Natural killer cell treated with Interleukin-12 subunit alpha and Interleukin-12 subunit beta and Interleukin-15 and Interleukin-18, amount 100 ng/mL, for 72 hours (primary cell): ENCODE results near the gene FLNC. TPM values are rescaled to one million over a fixed set of nuclear protein-coding genes. Genes with fewer than 3 reads are reported as not detected.

Experiments used
- ATAC-seq, 2 donors: fragments of 150-1000 bp; cut with Tn5 transposase in 1 of 2; sonication (Bioruptor Pico), chemical (Tn5 transposase) in 1 of 2; 2 replicates each; pipeline ENCODE4 v1.10.0; 2021
- DNase-seq: peaks from one replicate; pipeline ENCODE4 v3.0.0; 2022; ENCODE audit warnings: low spot score
- H3K27ac Mint-ChIP-seq, 2 donors: 1 replicate in 1 of 2; 2 replicates in 1 of 2; pipeline ENCODE4 v1.8.0; 2022; ENCODE audit warnings: mixed read lengths in 2 of 2, mild to moderate bottlenecking in 1 of 2, moderate library complexity in 1 of 2
- H3K27me3 Mint-ChIP-seq, 2 donors: 1 replicate in 1 of 2; 2 replicates in 1 of 2; pipeline ENCODE4 v1.8.0; 2022; ENCODE audit warnings: mixed read lengths in 2 of 2
- H3K36me3 Mint-ChIP-seq: one replicate; pipeline ENCODE4 v1.8.0; 2022; ENCODE audit warnings: mixed read lengths
- H3K4me1 Mint-ChIP-seq, 2 donors: 1 replicate in 1 of 2; 2 replicates in 1 of 2; pipeline ENCODE4 v1.8.0; 2022; ENCODE audit warnings: low read depth in 2 of 2, mixed read lengths in 2 of 2, mild to moderate bottlenecking in 1 of 2
- H3K4me3 Mint-ChIP-seq: one replicate; pipeline ENCODE4 v1.8.0; 2022; ENCODE audit warnings: mixed read lengths
- H3K9me3 Mint-ChIP-seq: 2 replicates; pipeline ENCODE4 v1.8.0; 2022; ENCODE audit warnings: mixed read lengths
- total RNA-seq, 2 donors: library from RNA; stranded (reverse); gene quantifications; one replicate each; pipeline ENCODE4 v1.2.3, GENCODE V29; 2022

FLNC gene
- total RNA-seq, 2 donors from 2014 or later, result not detected

DNA sequence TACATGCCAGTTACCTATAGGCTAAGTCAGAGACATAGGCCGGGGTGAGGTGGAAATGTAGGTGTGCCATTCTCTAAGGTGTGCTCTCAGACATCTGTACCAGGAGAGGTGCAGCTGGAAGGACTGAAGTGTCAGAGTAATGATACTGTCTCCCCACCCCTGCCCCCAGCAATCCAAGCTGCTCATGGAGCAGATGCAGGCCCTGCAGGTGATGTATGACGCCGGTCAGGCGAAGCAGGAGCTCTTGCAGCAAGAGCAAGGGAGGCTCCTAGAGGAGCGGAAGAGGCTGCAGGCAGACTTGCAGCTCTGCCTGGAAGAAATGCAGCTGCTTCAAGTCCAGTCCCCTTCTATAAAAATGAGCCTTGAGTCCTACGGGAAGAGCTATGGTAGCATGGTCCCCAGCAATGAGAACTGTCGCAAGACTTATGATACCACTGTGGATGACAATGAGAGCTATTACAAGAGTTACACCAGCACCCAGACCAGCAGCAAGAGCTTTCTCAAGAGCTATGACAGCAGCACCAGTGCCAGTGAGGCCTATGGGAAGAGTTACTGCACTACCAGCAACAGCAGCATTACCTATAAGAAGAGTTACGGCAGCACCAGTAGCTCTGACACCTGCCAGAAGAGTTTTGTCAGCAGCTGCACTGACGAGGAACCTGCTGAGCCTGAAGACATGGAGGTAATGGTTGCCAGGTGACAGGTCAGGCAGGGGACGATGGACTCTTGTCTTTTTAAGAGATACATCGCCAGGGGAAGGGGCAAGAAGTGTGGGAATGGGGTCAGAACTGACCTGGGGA, 18.4 kb upstream of the FLNC start:
- no peak overlapping the region for H3K27ac Mint-ChIP-seq
- DNase-seq (no peak), ATAC-seq (no peak)
- H3K27me3 Mint-ChIP-seq, result peaks cover 0 to 5% of the 10 kb centered on the region in 2 donors
- no peaks in the 10 kb centered on the region for H3K4me1 Mint-ChIP-seq
- H3K36me3 Mint-ChIP-seq, result no peaks in the 10 kb centered on the region
- no peak overlapping the region for H3K4me3 Mint-ChIP-seq
- H3K9me3 Mint-ChIP-seq, result no peaks in the 10 kb centered on the region

DNA sequence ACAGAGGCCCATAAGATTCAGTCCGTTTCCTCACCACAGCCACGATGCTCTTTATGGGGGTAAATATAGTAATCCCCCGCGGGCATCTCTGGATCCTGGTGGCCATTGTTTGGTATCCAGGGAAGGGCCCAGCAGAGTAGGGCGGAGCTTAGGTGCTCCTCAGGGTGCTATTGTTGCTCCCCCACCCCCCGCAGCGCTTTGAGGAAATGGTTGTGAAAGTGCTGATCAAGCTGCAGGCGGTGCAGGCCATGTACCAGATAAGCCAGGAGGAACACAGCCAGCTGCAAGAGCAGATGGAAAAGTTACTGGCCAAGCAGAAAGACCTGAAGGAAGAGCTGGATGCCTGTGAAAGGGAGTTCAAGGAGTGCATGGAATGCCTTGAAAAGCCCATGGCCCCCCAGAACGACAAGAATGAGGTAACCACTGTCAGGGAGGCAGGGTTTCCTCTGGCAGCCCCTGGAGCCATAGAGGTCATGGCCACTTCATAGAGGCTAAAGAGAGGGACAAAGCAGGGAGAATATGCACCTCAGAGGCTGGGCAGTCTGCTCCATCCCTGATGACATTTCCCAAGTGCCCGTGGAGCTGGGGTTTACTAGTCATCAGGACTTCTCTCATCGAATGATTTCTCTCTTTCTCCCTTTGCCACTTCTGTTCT, 17.6 kb upstream of the FLNC start:
- peaks cover 0 to 5% of the 10 kb centered on the region in 2 donors for H3K27me3 Mint-ChIP-seq
- no peaks in the 10 kb centered on the region for H3K36me3 Mint-ChIP-seq
- H3K27ac Mint-ChIP-seq, result no peak overlapping the region
- ATAC-seq (no peak), DNase-seq (no peak)
- no peak overlapping the region for H3K4me3 Mint-ChIP-seq
- no peaks in the 10 kb centered on the region for H3K9me3 Mint-ChIP-seq
- H3K4me1 Mint-ChIP-seq, result no peaks in the 10 kb centered on the region

DNA sequence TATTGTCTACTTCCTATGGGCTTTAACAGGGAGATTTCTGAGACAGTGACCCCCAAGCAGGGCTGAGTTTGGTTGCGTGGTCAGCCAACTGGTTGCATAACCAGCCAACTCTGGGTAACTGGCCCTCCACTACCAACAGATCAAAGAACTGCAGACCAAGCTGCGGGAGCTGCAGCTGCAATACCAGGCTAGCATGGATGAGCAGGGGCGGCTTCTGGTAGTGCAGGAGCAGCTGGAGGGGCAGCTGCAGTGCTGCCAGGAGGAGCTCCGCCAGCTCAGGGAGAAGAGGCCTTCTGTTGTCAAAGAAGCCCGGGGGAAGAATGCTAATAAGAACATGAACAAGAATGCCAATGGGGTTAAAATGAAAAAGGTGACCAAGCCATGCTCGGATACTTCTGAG, 15.7 kb upstream of the FLNC start:
- H3K4me3 Mint-ChIP-seq, result no peak overlapping the region

DNA sequence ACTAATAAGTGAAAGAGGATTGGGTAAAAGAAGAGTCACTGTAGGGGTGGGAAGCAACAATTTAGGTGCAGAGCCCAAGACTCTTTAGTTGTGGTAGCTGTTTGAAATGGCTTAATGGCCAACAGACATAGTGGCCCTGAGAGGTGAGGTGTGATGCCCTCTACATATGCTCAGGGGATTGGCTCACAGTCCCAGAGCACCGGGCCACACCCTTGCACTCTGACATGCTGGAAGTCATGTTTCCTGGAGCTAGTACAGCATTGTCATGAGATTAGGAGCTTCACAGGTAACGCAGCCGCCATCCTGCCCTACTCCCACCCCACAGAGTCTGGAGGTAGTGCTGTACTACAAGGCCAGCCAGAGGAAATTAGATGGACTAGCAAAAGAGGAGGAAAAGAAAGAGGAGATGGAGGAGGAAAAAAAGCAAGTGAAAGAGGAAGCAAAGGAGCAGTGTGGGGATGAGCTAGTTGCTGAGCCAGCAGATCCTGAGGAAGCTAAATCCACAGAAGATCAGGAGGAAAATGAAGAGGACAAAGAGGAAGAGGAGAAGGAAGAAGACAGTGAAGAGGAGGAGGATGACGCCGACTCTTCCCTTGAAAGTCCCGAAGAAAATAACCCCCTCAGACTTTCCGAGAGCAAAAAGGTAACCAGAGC, 14.8 kb upstream of the FLNC start:
- ATAC-seq, result no peak
- H3K9me3 Mint-ChIP-seq, result no peaks in the 10 kb centered on the region
- H3K27ac Mint-ChIP-seq, result no peak overlapping the region
- no peaks in the 10 kb centered on the region for H3K36me3 Mint-ChIP-seq
- no peak for DNase-seq
- H3K27me3 Mint-ChIP-seq, result peaks cover 3 to 13% of the 10 kb centered on the region in 2 donors
- no peak overlapping the region for H3K4me3 Mint-ChIP-seq
- H3K4me1 Mint-ChIP-seq, result no peaks in the 10 kb centered on the region

More for the DNA sequence above, 15.7 kb upstream of the FLNC start:
- ATAC-seq (no peak), DNase-seq (no peak)
- peaks cover 0 to 5% of the 10 kb centered on the region in 2 donors for H3K27me3 Mint-ChIP-seq
- no peaks in the 10 kb centered on the region for H3K9me3 Mint-ChIP-seq
- no peaks in the 10 kb centered on the region for H3K4me1 Mint-ChIP-seq
- no peaks in the 10 kb centered on the region for H3K36me3 Mint-ChIP-seq
- H3K27ac Mint-ChIP-seq, result no peak overlapping the region

DNA sequence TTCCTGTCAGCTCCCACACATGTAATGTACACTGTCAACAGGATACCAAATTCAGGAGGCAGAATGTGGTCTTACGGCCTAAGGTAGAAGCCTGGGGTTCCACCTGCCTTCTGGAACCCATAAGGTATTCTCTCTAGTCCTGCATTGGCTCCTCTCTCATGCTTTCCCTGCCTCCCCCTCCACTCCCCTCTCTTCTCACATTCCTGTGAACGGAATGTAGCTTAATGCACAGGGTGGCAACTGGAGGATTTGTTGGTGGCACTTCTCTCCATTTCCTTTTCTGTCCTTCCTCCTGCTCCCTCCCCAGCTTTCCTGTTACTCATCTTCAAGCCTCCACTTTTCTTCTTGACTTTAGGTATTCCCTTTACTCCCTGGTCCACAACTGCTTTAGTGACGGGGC, 11.5 kb upstream of the FLNC start:
- ATAC-seq, result no peak
- H3K36me3 Mint-ChIP-seq, result no peaks in the 10 kb centered on the region
- peaks cover 3 to 13% of the 10 kb centered on the region in 2 donors for H3K27me3 Mint-ChIP-seq
- no peak for DNase-seq
- no peak overlapping the region for H3K27ac Mint-ChIP-seq
- no peak overlapping the region for H3K4me3 Mint-ChIP-seq
- H3K4me1 Mint-ChIP-seq, result no peaks in the 10 kb centered on the region
- no peaks in the 10 kb centered on the region for H3K9me3 Mint-ChIP-seq

DNA sequence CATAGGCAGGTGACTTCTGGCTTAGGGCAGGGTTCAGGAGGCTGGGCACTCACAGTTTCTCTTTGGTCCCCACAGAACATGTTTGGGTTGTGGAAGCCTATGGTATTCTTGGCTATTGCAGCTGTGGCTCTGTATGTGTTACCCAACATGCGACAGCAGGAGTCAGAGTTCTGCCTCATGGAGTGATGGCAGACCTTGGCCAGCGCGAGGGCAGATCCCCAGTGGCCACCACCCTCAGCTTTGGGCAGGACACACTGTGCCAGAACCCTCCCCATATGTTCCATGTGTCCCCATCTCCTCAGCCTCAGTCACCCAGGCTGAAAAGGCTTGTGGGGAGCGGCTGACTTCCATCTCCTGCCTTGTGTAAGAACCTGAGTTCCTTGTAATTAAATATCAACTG, 8.5 kb upstream of the FLNC start:
- Mint-ChIP-seq H3K36me3 (no peaks in the 10 kb centered on the region), H3K27ac (no peak overlapping the region), H3K4me3 (no peak overlapping the region), H3K9me3 (no peaks in the 10 kb centered on the region), H3K27me3 (peaks cover 3 to 8% of the 10 kb centered on the region in 2 donors), H3K4me1 (no peaks in the 10 kb centered on the region)
- no peak for ATAC-seq
- no peak for DNase-seq

DNA sequence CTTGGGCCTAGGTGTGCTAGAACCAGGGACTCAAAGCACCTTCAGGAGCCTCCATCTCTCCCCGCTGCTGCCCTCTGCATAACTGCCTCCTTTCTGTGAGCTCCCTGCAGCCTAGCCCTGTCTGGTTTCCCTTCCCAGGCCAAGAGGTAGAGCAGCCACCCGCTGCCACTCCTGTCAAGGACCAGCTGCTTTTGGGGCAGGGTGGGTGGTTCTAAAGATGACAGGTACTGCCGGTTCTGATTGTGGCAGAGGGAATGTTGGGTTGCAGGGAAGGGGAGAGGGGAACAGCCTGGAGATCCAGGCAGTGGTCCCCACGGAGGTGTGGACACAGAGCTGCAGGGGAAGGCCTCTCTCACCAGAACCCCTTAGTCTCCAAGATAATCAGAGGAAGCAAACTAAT, 3.7 kb upstream of the FLNC start:
- peaks cover 0 to 8% of the 10 kb centered on the region in 2 donors for H3K4me1 Mint-ChIP-seq
- no peaks in the 10 kb centered on the region for H3K9me3 Mint-ChIP-seq
- no peak overlapping the region for H3K27ac Mint-ChIP-seq

DNA sequence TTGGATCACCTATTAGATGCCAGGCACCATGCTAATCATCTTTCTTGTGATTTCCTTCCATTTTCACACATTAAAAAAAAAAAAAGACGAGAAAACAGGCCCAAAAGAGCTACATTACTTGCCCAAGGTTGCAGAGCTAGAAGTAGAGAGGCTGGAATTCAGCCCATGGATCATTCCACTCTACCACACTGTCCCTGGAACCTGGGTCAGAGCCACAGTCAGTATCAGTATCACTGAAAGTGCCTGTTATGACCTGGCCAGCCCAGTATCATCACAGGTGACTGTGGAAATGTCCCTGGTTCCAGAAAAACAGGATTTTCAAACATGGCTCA, 3.3 kb upstream of the FLNC start:
- ATAC-seq (no peak), DNase-seq (no peak)
- Mint-ChIP-seq H3K4me1 (peaks cover 0 to 8% of the 10 kb centered on the region in 2 donors), H3K27me3 (peaks cover 8 to 9% of the 10 kb centered on the region in 2 donors), H3K27ac (no peak overlapping the region), H3K4me3 (no peak overlapping the region), H3K9me3 (no peaks in the 10 kb centered on the region), H3K36me3 (no peaks in the 10 kb centered on the region)

More for the DNA sequence above, 3.7 kb upstream of the FLNC start:
- peaks cover 8 to 9% of the 10 kb centered on the region in 2 donors for H3K27me3 Mint-ChIP-seq
- no peak overlapping the region for H3K4me3 Mint-ChIP-seq
- H3K36me3 Mint-ChIP-seq, result no peaks in the 10 kb centered on the region
- ATAC-seq (no peak), DNase-seq (no peak)

DNA sequence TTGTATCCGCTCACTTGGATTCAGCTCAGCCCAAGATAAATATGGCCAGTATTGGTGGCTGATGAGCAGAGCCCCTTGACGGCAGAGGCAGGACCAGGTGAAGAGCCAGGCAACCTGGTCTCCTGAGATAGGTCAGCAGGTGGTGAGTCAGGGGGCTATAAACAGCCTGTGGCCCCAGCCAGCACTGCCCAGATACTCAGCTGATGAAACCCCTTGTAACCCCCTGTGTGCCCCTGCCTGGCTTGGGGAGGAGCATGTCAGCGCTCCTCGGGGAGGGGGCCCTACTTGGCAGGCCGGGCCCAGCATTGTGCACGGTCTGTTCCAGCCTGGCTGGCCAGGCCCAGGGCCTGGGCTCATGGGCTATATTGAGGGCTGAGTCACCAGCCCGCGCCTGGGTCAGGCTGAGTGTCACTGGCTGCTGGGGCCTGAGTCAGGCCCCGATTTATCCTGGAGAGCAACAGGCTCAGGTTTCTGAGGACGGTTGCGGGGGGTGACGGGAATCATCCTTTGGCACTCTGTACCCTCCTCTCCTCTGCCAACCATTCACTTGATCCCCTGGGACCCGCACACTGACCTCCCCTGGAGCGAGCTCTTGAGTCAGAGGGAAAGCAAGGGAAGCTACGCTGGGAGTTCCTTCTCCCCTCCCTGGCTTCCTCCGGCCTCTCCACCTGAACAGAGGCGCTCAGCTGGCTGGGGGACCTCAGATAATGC, 2.8 kb upstream of the FLNC start:
- DNase-seq (no peak), ATAC-seq (no peak)
- H3K36me3 Mint-ChIP-seq, result no peaks in the 10 kb centered on the region
- no peaks in the 10 kb centered on the region for H3K9me3 Mint-ChIP-seq
- peaks cover 0 to 8% of the 10 kb centered on the region in 2 donors for H3K4me1 Mint-ChIP-seq
- peaks cover 8 to 9% of the 10 kb centered on the region in 2 donors for H3K27me3 Mint-ChIP-seq
- H3K4me3 Mint-ChIP-seq, result no peak overlapping the region
- H3K27ac Mint-ChIP-seq, result no peak overlapping the region

DNA sequence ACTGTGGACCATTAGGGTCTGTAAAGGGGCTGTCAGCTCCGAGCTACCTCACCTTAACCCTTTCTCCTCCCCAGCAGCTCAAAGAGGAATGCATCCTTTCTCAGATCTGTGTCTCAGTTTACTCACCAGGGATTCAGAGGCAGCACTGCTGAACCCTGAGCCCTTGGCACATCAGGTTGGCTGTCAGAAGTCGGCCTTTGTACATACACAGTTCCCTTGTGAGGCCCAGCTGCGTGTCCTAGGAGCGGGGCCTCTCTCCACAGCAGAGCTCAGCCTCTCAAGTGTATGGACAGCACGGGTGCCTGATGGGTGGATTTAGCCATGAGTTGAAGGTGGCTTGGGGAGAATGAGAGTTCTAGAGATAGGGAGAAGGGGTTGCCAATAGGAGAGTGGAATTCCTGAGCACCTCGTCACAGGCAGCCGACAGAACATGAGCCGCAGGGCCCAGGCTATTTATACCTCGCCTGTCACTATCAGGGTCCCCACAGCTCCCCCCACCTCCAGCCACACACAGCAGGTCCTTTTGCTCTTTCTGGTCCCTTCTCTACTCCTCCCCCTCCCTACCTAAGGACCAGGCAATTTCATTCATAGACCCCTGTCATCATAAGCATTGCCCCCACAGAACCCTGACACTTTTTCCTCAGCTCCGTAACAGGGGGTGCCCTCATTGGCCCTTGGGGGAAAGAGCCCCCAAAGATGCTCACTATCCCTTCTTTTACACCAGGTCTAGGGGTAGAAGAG, 2.1 kb upstream of the FLNC start:
- Mint-ChIP-seq H3K27me3 (peaks cover 8 to 9% of the 10 kb centered on the region in 2 donors), H3K4me3 (no peak overlapping the region), H3K9me3 (no peaks in the 10 kb centered on the region), H3K36me3 (no peaks in the 10 kb centered on the region), H3K4me1 (peaks cover 0 to 8% of the 10 kb centered on the region in 2 donors), H3K27ac (no peak overlapping the region)
- DNase-seq, result no peak
- no peak for ATAC-seq

DNA sequence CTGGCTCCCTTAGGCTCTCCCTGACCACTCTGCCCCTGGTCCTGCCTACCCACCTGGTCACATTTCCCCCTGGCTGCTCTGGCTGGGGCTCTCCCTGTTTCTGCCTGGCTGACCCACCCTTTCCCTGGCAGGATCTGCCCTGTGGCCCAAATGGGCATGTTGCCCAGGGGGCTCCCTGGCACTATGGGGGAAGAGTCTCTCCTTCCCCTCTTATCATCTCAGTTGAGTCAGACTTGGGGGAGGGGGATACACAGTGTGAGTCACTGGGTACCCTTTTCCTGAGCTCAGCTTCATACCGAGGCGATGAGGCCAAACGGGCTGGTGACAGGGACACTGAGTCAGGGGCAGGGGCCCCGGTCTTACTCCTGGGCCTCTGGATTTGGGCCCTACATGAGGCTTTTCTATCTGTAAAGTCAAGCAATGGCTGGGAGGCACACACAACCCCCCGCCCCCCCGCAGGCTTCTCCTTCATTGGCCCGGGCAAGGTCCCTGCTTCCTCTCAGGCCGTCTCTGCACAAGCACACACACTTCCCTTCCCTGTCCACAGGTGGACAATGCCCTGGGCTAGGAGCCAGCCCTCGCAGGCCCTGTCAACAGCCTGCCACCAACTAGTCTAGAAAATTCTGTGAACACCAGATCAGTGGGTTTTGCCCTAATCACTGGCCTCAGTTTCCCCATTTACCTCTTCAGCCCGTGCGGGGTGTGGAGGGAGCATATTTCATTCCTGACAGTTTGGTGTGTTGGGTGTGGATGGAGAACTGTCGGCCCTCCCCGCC, 627 bp upstream of the FLNC start:
- no peak for DNase-seq
- H3K4me3 Mint-ChIP-seq, result no peak overlapping the region
- ATAC-seq, result no peak
- peaks cover 0 to 8% of the 10 kb centered on the region in 2 donors for H3K4me1 Mint-ChIP-seq
- H3K27ac Mint-ChIP-seq, result no peak overlapping the region
- H3K27me3 Mint-ChIP-seq, result peaks cover 8 to 9% of the 10 kb centered on the region in 2 donors
- no peaks in the 10 kb centered on the region for H3K36me3 Mint-ChIP-seq
- H3K9me3 Mint-ChIP-seq, result no peaks in the 10 kb centered on the region

DNA sequence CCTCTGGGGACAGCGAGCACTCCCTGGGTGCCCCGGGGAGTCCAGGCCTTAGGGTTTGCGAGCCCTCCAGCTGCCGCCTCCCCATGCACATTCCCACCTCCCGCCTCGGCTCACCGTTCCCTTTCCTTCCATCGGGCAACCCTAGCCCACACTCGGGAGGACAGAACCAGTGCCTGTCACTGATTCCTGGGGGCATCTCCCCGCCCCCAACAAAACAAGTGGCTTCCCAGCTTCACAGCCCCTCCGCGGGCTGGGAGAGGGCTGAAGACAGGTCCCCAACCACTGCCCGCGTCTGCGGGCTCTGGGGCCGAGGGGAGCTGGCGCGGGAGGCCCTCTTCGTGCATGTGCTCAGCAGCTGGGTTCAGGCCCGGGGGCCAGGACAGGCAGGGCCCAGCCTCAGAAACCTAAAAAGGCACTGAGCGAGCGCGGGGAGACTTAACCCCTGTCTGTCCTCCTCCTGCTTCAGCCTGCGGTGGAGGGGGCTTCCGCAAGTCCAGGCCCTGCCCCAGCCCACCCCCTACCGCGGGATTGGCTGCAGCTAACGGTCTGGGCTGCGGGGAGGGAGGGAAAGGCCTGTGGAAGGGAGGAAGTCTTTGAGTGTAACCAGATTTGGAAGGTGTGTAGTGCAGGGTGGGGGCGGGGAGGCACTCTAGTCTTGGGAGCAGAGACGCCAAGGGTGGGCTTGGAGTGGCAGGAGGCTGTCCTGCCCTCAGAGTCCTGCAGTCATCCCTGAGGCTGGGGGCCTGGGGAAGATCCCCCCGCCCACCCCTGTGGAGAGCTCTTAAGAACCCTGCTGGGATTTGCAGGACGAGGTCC, 1.2 kb downstream of the FLNC start:
- Mint-ChIP-seq H3K4me3 (no peak overlapping the region), H3K27ac (no peak overlapping the region), H3K9me3 (no peaks in the 10 kb centered on the region), H3K4me1 (peaks cover 0 to 8% of the 10 kb centered on the region in 2 donors), H3K27me3 (peaks cover 8 to 9% of the 10 kb centered on the region in 2 donors), H3K36me3 (no peaks in the 10 kb centered on the region)
- ATAC-seq, result peak in 1 of 2 donors; percentile 2
- no peak for DNase-seq
